SHP77 (cell line): ENCODE data around the gene PDE9A.
A peak's percentile ranks its signal among the peaks of the same experiment; 100 is the strongest.

Experiments used
- DNase-seq, 2 experiments: peaks; one replicate each; lab custom pipeline; 2025; lab: John Stamatoyannopoulos, UW

PDE9A gene

DNA sequence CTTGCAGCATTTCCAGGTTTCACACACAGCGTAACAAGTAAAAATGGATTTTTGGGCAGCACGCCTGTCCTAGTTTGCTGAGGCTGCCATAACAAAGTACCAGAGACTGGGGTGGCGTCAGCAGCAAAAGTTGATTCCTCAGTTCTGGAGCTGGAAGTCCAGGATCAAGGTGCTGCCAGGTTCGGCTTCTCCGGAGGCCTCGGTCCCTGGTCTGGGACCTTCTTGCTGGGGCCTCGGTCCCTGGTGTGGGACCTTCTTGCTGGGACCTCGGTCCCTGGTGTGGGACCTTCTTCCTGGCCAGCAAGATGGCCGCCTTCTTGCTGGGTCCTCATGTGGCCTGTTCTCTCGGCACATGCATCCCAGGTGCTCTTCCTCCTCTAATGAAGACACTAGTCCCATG is 104.0 kb downstream of the PDE9A start:
- DNase-seq, result no peak

DNA sequence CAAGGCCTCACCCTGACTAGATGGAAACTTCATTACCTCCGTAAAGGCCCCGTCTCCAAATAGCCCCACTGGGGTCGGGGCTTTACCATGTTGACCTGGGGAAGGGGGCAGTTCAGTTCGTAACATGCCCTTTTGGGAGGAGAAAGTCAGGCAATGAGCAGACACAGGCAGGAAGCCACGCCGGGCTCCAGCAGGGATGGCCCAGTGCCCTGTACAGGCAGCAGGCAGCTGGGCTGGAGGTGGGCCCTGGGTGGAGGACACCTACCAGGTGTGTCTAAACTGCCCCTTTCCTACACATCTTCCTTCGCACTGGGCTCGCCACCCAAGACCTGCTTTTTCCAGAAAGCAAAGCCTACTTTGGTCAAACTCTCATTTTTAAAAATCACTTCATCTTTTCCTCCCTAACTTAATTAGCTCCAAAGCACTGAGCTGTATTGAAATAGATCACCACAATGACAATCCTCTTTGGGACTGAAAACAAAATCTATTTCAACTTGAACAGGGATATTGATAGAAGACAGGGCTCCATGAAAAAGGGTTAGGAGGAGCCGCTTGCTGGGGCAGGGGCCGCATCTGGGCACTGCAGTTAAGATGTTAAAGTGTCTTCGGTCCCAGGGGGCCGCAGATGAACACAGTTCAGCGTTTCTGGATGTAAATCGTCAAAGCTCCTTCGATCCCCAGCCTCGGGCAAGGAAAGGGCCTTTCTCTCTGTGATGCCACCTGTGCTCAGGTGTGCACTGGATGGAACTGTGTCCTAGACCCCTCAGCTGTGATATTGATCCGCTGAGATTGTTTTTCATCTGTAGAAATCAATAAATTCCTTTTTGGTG is 104.6 kb downstream of the PDE9A start:
- DNase-seq, result no peak

DNA sequence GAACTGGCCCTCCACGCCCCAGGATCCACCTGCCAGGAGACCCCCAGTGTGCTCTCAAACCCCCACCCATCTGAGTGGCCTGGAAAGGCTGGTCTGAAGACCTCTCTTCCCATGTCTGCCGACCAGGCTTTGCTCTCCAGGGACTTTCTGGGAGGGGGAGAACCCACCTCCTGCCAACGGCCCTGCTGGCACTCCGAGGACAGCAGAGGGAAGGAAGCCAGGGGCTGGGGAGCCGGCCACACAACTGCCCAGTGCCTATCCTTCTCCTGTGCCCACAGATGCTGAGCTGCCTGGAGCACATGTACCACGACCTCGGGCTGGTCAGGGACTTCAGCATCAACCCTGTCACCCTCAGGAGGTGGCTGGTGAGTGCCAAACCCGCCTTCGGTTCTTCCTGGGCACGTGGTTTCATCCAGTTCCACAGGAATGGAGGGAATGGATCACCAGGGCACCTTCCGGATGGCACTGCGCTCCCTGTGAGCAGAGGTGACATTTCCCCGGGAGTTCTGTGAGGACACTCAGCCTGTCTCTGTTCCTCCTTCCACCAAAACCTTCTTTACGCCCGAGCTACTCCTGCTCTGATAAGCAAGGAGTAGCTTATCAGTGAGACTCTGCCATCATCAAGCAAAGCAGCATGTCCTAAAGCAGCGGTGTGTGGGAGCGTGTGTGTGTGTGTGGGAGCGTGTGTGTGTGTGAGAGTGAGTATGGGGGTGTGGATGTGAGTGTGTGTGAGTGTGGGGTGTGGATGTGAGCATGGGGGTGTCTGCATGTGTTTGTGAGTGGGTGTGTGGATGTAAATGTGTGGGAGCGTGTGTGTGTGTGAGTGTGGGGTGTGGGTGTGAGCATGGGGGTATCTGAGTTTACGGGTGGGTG is 105.5 kb downstream of the PDE9A start:
- no peak for DNase-seq

DNA sequence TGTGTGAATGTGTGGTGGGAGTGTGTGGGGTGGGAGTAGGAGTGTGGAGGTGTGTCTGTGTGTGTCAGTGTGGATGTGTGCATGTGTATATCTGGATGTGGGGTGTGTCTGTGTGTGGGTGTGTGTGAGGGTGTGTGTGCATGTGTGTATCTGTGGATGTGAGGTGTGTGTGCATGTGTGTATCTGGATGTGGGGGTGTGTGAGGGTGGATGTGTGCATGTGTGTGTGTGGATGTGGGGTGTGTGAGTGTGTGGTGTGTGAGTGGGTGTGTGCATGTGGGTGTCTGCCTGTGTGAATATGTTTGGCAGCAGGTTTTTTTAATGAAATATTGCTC is 106.1 kb downstream of the PDE9A start:
- DNase-seq, result no peak

DNA sequence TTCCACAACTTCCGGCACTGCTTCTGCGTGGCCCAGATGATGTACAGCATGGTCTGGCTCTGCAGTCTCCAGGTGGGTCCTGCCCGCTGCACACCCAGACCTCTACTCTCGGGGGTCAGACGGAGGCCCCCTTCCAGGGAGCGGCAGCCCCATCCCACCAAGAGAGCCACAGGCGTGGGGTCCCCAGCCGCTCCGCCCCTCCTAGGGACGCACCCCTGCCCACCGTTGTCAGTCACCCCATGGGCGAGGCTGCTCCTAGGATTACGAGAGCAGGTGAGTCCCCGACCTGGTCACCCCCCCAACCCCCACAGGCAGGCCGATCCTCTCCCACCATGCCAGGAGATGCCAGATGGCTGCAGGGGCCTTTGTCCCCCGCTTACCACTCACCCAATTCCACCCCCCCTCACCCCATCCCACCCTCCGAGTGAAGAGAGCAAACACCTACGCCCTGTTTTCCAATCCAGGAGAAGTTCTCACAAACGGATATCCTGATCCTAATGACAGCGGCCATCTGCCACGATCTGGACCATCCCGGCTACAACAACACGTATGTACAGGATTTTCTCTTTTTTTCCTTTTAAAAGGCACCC is 107.0 kb downstream of the PDE9A start:
- DNase-seq, result no peak

DNA sequence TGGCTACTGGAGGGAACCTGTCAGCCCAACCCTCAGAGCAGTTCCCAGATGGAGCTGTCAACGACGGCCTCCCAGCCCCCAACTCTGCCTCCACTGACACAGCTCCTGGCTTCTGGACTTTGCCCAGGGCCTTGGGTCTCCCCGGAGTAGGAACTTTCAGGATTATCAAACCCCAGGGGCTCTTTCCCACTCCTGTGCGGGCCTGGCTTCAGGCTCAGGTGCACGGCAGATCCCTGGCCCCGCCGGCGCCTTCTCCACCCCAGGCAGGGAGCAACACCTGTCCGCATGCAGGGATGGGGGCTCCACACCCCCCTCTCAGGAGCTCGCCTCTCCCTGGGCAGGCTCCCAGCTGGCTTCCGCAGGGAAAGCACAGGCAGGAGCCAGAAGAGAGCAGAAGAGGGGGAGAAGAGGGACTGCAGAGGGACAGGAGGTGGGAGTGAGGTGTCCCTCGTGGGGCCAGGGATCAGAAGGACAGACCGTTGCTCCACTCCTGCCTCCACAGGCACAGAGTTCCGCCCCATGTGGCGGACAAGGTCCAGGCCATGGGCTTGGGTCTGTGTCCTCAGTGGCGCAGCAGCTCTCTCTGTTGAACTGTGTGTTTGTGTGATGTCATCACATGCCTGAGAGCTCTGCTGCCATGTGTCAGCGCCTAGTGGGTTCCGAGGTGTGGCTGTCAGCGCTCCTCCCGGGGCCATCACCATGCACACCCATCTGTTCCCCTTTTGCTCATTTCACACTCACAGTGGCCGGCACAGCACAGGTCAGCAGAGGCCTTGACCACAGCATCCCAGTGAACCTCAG is 107.7 kb downstream of the PDE9A start:
- peak; percentile 28 to 33 for DNase-seq

DNA sequence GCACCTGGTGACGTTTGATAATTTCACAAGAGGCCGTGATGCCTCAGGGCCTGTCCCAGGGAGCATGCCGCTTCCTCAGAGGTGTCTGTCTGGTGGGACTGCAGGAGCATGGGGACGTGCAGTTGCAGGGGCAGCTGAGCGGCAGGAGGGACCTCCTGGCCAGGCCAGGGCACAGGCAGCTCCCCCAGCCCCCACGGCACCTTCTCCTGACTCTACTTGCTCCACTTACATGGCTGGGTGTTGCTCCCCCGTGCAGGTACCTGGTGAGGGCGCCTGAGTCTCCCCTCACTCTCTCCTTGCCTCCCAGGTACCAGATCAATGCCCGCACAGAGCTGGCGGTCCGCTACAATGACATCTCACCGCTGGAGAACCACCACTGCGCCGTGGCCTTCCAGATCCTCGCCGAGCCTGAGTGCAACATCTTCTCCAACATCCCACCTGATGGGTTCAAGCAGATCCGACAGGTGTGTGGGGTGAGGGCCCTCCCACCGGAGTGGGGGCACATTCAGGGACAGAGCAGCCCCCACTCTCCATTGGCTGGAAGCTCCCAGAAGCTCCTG is 108.4 kb downstream of the PDE9A start:
- no peak for DNase-seq

DNA sequence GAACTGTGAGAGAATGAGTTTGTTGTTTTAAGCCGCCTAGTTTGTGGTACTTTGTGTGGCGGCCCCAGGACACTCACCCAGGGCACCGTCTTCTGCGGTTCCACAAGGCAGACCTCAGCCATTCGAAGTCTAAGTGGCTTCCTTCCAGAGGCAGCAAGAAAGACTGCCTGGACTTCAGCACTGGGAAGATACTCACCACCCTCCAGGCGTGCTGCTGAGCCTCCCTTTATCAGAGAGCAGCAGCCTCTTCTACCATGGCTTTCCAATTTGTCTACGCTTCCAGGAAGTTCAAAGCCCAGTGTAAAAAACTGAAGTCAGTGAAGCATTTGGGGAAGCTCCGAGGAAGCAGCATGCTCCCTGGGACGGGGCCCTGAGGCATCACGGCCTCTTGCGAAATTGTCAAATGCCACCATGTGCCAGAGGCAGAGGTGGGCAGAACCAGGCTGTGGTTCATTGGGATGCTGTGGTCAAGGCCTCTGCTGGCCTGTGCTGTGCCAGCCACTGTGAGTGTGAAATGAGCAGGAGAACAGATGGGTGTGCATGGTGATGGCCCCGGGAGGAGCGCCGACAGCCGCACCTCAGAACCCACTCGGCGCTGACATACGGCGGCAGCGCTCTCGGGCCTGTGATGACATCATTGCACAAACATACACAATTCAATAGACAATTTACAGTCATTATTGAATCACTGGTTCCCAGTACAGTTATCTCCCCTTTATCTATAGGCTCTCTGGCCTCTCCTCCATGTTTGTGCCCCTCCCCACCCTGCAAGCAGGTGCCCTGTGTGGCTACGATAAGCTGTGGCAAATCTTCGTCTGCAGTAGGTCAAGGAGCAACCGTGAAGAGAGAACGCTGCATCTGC is 110.4 kb downstream of the PDE9A start:
- DNase-seq, result peak in 1 of 2 experiments; percentile 15

DNA sequence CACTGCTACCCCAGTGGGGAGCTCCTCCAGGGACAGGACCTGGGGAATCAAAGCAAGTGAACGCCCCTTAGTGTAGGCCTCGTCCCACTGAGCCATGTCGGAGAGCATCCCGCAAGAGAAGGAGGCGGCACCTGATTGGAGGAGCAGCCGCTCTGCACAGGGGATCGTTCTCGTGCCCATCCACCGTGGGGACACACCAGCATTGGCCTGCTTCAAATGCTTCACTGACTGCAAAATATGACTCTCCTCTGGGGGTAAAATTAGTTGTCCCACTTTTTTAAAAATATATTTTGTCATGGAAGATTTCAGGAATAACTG is 111.0 kb downstream of the PDE9A start:
- no peak for DNase-seq

DNA sequence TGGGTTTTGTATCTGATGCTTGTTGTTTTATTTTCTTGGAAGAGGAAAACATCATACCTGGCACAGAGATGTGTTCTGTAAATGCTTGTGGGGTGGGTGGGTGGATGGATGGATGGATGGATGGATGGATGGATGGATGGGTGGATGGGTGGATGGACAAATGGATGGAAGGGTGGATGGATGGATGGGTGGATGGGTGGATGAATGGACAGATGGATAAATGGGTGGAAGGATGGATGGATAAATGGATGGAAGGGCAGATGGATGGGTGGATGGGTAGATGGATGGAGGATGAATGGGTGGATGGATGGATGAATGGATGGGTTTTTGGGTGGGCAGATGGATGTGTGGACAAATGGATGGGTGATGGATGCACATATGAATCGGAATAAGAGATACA is 111.5 kb downstream of the PDE9A start:
- DNase-seq, result no peak

DNA sequence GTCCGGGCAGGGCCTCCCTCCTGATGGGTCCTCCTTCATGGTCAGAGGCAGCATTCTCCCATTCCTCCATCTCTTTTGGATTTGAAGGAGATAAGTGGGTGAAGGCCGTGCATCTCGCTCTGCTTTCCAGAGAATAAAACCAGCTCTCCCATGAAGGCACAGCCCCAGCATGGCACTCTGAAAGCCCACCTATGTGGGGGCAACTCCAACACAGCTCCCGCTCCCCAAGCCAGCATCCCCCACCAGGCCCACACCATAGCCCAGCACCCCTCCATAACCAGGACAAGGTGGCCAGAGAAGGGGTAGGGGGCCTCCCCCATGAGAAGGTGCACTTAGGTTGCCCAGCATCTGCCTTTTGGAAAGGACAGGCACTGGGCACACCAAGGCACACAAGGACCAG is 112.2 kb downstream of the PDE9A start:
- no peak for DNase-seq

DNA sequence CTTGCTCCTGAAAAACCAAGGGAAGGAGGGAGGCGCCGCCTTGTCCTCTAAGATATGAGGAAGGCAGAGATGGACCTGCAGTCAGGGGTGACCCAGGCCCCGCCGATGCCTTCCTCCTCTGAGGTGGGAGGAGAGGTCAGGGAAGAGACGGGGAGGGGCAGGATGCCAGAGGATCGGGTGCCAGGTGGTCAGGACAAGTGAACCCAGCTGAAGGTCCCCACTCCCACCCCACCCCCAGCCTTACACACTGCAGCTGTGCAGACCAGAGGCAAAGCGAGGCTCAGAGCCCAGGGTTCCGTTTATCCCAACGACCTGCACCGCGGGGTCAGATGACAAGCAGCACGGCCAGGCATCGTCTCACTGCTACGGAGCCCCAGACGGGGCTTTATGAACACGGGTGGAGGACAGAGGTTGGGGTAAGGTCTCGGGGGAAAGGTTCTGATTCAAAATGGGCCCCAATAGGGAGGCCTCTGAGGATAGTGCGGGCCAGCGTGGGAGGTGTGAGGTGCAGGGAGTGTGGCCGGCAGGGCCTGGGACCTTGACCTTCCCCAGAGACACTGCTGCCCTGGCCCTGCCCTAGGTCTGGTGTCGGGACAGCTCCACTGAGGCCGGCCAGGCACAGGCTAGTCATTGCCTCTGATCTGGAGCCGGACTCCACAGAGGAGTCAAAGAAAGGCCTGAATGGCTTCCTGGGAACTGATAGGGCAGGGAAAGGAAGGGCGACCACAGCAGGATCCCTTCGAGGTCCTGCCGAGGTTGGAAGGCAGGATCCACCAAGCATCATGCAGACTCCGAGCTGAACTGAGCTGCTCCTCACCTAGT is 113.5 kb downstream of the PDE9A start:
- no peak for DNase-seq

DNA sequence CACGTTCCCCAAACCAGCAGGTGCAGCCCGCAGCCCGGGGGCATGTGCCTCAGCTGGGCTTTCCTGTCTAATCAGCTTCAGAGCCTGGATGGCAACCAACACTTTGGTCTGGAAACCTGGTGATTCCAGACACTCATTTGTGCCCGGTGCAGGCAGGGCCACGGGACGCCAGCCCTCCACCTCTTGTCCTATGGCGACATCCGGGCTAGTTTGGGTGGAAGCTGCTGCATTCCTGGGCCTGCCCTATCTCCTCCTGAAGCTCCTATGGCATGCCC is 114.1 kb downstream of the PDE9A start:
- no peak for DNase-seq

DNA sequence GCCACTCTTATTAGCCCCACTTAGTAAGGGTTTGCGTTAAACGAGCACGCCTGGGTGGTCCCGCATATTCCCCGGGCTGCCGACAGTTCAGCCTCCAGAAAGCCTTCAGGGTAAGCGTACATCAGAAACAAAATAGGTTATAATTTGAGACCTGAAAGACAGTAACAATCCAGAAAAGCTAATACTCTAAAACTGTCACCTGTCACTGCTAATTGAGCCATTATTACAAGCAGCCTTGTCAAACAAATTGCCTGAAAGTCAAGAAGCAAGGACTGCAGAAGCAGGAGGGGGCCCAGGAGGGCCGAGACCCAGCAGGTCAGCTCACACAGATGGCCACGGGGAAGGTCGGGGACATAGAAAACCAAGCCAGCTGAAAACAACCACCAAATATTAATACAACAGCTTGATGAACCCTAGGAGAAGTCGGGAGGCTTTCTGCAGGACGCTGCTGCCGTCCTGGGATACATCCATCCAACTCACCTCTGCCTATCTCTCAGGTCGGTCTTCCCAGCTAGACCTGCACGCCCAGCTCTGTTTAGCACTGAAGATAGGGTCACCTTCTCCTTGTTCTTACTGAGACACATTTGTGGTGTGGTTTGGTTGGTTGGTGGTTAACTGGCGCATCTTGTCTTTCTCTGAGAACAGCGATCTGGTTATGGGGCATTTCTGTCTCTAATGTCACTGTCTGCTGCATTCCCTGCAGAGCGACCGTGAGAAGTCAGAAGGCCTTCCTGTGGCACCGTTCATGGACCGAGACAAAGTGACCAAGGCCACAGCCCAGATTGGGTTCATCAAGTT is 115.1 kb downstream of the PDE9A start:
- DNase-seq, result no peak

DNA sequence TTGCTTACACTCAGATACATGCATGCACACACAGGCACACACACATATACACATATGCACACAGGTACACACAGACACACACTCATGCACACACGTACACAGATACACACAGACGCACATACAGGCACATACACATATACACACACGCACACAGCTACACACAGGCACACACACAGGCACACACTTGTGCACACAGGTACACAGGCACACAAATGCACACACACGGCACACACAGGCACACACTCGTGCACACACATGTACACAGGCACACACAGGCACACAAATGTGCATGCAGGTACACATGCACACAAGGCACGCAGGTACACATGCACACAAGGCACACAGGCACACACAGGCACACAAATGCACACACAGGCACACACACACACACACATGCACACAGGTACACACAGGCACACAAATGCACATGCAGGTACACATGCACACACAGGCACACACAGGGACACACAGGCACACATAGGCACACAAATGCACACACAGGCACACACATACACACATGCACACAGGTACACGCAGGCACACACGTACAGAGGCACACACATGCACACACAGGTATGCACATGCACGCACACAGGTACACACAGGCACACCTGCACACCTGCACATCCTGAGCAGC is 115.9 kb downstream of the PDE9A start:
- no peak for DNase-seq

DNA sequence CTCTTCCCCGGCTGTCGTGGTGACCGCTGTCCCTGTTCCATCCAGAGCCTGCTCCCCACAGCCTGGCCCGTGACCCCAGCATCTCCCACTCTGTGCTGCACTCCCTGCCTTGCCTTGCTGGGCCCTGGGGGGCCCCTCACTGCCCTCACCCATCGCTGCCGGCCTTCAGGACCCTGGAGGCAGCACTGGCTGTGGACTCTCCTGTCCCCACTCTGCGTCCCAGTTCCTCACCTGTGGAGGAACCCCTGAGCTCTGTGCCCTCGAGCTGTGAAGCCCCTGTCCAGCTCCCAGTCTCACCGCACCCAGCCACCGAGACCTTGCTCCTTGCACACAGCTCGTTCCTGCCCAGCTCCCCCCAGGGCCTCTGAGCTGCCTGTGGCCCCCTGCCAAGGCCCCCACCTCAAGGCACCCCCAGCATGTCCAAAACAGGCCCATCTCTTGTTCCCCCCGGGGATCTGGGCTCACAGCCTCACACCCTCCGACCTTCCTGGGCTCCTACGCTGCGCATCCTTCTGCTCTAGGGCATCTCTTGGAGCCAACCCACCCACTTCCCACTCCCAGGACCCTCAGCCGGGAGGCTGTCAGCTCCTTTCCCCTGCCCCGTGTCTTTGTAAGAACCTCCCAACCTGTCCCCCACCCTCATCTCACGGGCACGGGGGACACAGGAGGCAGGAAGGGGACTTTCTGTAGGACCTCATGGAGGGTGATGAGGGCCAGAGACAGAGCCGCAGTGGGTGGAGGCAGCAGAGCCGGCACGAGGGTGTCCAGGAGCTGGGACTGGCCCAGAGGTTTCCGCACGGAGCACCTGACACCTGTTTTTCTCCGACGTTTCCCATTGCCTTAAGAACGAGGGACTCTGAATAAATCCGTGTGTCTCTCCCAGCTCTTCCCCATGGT is 116.6 kb downstream of the PDE9A start:
- DNase-seq, result no peak

DNA sequence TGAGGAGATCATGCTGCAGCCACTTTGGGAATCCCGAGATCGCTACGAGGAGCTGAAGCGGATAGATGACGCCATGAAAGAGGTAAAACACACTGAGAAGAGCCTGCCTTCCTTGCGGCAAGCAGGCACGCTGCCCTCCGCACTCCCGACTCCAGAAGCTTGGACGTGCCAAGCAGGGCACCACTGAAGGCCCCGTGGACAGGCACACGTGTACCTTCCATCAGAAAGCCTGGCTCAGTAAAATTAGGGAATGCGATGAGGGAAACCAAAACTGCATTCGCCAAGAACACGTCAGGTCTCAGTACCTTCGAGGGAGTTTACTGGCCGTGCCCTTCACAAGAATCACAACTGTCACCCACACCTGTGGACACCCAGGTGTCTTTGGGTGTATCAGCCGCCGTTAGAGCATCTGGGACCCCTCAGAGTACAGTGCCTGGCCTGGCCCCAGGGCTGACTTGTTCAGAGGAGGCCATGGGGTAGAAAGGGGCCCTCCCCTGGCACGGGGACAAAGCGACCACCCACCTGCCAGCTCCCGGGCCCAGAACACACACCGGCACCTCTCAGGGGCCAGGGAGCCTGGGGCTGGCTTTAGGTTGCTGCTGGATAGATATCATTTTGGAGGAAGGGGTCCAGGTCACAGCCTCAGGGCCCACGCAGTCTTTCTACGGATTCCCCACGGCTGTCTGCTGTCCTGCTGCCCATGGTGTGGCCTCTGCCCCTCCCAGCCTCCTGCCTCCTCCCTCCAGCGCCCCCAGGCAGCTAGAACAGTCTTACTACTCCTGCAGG is 117.5 kb downstream of the PDE9A start:
- DNase-seq, result no peak
